HG03354 (cell line): ENCODE measurements around the gene TMEM259.

Experiments used
- ATAC-seq: cut with Tn5 transposase; IDR thresholded peaks from one replicate; pipeline ENCODE4 v1.9.1; 2021; ENCODE audit warnings: mild to moderate bottlenecking; ENCODE audit not compliant: unreplicated experiment, poor library complexity, severe bottlenecking

Gene TMEM259

DNA sequence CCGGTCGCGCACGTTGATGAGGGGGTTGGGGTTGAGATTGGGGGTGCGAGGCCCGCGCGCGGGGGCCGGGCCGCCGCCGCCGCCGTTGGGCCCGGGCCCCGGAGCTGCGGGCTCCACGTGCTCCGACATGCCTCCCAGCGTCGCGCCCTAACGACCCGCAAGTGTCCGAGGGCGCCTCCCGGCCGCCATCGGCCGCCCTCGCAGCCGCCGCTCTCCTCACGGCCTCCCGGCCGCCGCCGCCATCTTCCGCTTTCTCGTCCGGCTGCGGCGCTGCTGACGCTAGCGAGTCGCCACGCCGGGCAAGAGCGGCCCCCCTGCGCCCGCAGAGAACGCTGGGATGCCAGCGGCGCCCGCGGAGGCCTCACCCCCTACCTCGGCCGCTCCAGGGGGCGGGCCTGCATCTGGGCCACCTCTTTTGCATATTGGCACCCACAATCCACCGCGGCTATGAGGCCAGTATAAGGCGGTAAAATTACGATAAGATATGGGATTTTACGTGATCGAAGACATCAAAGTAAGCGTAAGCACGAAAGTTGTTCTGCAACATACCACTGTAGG lies at the start of gene TMEM259:
TMEM259 (minus strand) TSS at position 256 of the 558 bp plus-strand sequence; CDS start at position 129, 127 bp downstream.
- ATAC-seq = peak; percentile 80

GRCh38 chr19:1070576-1070930 lies 49.6 kb upstream of the TMEM259 start:
- ATAC-seq = no peak

GRCh38 chr19:1069009-1069779 lies 48.3 kb upstream of the TMEM259 start:
- no peak for ATAC-seq

GRCh38 chr19:1068009-1069001 lies 47.4 kb upstream of the TMEM259 start:
- no peak for ATAC-seq

DNA sequence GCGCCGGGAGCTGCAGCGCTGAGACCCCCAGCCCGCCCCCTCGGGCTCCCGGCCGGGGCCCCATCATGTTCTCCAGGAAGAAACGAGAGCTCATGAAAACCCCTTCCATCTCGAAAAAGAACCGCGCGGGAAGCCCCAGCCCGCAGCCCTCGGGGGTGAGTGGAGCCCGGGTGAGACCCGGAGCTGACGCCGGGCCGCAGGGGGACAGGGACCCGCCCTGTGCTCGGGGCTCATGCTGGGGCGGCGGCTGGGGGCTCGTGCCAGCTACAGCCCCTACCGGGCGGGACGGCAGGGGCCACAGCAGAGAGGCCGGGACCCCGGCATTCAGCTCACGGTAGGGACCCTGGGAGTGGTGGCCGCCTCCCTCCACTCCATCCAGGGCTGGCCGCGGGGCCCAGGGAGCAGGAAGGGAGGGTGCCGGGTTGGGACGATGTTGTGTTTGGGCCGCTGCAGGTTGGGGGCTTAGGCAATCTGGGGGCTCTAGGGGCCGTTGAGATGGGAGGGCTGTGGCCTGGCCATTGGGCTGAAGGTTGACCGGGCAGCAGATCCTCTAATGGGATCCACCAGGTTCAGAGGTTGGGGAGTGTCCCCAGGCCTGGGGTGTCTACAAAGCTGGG lies 46.5 kb upstream of the TMEM259 start:
- peak; percentile 36 for ATAC-seq

- peak; percentile 34 for ATAC-seq
Measured at GRCh38 chr19:1066748-1067340, 45.9 kb upstream of the TMEM259 start, which contains the start of gene ARHGAP45. ARHGAP45 (plus strand) TSS chr19:1067167; CDS start chr19:1067406, 239 bp downstream.

GRCh38 chr19:1066251-1066747 lies 45.4 kb upstream of the TMEM259 start:
- ATAC-seq = no peak

- ATAC-seq = no peak
Measured at GRCh38 chr19:1065606-1066109, 44.7 kb upstream of the TMEM259 start.

DNA sequence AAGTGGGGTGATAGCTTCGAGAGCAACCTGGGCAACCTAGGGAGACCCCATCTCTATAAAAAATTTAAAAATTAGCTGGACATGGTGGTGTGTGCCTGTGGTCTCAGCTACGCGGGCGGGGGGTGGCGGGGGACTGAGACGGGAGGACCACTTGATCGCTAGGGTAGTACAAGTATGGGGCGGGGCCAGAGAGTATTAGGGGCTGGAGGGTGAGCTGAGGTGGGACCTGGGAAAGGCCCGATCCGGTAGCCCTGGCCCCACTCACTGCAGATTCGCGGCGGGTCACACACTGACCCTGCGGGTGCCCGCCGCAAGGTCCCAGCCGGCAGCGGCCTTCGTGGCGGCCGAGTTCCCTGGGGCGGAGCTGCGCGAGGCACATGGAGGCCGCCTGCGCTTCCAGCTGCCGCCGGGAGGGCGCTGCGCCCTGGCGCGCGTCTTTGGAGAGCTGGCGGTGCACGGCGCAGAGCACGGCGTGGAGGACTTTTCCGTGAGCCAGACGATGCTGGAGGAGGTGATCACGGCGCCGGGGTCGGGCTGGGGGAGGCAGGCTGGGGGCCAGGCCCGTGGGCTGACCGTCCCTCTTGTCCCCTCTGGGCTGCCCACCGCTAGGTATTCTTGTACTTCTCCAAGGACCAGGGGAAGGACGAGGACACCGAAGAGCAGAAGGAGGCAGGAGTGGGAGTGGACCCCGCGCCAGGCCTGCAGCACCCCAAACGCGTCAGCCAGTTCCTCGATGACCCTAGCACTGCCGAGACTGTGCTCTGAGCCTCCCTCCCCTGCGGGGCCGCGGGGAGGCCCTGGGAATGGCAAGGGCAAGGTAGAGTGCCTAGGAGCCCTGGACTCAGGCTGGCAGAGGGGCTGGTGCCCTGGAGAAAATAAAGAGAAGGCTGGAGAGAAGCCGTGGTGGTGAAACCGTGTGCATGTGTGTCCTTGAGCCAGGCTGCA lies 44.0 kb upstream of the TMEM259 start:
- no peak for ATAC-seq

- ATAC-seq = no peak
Measured at GRCh38 chr19:1063909-1064660, 43.2 kb upstream of the TMEM259 start.

- ATAC-seq = no peak
Measured at GRCh38 chr19:1063030-1063908, 42.3 kb upstream of the TMEM259 start.

DNA sequence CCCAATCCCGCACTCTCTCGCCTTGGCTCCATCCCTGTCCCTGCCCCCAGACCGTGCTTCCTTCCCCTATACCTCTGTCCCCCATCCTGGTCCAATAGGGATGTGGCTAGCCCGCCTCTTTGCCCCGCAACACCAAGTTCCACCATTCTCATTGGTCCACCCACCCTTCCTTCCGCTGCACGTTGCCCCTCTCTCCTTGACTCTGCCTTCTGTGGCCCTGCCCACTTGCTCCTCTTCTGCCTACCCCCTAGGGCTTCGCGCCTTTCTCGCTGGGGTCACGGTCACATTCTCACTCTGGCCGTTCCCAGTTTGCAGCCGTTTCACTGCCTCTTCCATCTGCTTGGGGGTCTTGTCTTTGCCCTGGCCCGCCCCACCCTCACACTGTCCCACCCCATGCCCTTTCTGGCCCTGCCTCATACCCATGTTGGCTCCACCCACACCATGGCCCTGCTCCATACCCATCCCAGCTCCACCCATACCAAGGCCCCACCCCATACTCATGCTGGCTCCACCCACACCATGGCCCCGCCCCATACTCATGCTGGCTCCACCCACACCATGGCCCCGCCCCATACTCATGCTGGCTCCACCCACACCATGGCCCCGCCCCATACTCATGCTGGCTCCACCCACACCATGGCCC lies 41.6 kb upstream of the TMEM259 start:
- ATAC-seq = no peak

DNA sequence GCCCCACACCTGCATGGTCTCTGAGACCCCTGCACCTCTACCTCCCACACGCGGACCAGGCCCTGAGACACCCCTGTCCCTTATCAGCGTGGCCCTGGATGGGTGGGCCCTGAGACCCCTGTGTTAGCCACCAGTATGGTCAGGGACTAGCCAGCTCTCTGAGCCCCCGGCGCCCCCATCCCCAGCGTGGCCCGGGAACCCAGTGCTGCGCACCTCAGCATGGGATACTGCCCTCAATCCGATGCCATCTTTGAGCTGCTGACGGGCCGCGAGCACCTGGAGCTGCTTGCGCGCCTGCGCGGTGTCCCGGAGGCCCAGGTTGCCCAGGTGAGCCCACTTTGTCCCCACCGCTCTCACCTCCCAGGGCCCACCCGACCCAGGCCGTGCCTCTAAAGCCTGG lies 41.1 kb upstream of the TMEM259 start:
- ATAC-seq = no peak

DNA sequence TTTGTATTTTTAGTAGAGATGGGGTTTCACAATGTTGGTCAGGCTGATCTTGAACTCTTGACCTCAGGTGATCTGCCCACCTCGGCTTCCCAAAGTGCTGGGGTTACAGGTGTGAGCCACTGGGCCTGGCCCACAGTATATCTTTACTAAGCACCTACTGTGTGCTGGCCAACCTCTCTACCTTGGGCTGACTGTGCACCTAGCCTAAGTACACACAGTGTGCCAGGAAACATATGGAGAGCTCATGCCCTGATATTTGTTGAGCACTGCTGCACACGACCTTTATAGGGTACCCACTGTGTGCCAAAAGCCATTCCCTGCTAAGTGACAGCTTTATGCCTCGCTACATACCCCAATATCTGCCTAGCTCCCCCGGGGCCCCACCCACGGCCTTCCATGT lies 39.8 kb upstream of the TMEM259 start:
- ATAC-seq = no peak

- no peak for ATAC-seq
Measured at GRCh38 chr19:1058112-1058511, 37.2 kb upstream of the TMEM259 start.
